GM12873 (cell line): ENCODE results near the gene FNDC3B.

Source experiments
- TF ChIP-seq, protein P1 (sequence below): IDR thresholded peaks from 2 replicates; pipeline ENCODE4 v1.5.1; 2012; ENCODE audit warnings: low read depth, mild to moderate bottlenecking, moderate library complexity, low read length, control low read depth; ENCODE audit not compliant: insufficient read depth; ENCODE audit errors: missing control alignments

The FNDC3B gene

DNA sequence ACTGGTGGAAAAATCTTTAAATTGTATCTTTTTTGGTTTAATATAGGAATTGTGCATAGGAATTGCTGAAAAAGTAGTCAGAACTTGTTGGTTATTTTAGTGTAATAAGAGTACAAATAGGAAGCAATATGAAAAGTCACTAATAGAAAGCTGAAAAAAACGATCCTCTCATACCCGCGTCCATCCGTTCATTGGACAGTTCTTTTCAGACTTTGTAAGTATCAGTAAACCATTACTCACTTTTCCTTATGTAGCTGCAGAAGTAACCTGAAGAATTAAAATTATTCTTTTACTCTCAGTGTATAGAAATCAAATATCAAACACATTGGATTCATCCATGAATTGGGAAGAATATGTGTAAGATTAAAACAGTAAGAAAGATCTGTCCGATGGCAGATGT lies 4.4 kb downstream of the FNDC3B start:
- TF ChIP-seq, protein P1, sequence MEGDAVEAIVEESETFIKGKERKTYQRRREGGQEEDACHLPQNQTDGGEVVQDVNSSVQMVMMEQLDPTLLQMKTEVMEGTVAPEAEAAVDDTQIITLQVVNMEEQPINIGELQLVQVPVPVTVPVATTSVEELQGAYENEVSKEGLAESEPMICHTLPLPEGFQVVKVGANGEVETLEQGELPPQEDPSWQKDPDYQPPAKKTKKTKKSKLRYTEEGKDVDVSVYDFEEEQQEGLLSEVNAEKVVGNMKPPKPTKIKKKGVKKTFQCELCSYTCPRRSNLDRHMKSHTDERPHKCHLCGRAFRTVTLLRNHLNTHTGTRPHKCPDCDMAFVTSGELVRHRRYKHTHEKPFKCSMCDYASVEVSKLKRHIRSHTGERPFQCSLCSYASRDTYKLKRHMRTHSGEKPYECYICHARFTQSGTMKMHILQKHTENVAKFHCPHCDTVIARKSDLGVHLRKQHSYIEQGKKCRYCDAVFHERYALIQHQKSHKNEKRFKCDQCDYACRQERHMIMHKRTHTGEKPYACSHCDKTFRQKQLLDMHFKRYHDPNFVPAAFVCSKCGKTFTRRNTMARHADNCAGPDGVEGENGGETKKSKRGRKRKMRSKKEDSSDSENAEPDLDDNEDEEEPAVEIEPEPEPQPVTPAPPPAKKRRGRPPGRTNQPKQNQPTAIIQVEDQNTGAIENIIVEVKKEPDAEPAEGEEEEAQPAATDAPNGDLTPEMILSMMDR = no peak

DNA sequence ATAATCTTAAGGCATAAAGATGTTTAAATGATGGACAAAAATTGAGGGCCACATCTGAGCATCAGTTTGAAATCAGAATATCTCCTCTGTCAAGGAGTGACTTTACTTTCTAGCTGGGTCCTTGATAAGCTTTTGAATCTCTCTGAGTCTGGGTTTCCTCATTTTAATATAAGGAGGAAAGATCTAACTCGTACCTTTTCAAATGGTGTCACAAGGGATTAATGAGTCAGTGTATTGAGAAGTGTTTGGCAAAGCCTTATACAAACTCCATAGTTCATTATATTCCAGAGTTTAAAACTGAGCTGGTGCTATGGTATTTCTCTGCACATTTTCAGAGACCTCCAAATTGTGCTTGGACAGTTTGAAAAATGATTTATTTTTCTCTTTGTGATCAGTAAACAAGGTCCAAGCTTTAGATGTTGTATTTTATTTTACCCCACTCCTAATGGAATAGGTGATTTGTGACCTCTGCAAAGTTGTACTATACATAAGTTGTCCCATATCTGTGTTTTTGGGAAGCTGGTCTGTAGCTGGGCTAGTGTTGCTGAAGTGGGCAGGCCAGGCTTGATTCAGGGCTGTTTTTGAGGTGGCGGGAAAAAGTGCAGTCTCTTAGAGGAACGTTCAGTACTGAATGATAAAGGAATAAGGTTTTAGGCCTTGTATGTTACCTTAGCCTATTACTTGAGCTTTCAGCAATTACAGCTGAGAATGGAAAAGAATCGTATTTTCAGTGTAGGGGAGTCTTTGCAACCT lies 5.6 kb downstream of the FNDC3B start:
- TF ChIP-seq, protein P1 = no peak

DNA sequence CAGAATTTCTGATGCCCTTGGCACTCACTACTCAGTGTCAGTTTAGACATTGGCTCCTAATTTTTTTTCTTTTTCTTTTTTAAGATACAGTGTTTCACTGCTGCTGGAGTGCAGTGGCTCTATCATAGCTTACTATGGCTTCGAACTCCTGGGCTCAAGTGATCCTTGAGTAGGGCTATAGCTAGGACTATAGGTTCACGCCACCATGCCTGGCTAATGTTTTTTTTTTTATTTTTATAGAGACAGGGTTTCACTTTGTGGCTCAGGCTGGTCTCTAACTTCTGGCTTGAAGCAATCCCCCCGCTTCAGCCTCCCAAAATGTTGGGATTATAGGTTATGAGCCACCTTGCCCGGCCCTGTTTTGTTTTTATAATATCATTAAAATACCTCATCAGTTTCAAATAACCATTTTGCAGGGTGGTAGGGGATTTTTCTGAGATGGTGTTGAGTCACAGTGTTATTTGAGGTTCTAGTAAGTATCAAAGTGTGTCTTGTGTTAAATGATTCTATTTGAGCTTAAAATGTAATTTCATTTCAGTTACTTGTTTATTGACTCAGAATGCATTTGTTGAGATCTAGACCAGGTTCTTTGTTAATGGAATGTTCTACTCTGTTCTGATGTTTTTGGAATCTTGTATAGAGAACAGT lies 7.0 kb downstream of the FNDC3B start:
- TF ChIP-seq, protein P1 = no peak

DNA sequence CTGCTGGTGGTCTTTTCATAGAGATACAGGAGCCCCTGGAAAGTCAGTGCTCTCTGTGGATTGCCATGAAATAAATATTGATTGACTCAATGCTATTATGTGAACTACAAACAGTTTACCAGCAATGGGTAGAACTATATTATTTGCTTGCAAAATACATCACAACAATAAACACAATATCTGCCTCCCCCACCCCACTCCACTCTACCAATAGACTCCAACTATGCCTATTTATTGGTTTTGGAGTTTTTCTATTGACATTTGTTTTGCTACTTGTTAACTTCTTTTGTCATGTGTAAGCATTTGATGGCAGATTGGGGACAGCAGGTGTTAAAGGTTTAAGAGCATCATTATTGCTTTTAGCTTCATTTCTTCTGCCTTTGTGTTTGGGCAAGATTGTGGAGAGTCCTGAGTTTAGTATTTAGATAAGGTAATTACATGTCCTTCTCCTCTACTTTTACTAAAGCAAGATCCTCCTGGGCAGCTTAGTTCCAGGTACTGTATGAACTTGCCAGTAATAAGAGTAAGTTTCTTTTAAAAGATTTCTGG lies 8.3 kb downstream of the FNDC3B start:
- TF ChIP-seq, protein P1 = no peak

DNA sequence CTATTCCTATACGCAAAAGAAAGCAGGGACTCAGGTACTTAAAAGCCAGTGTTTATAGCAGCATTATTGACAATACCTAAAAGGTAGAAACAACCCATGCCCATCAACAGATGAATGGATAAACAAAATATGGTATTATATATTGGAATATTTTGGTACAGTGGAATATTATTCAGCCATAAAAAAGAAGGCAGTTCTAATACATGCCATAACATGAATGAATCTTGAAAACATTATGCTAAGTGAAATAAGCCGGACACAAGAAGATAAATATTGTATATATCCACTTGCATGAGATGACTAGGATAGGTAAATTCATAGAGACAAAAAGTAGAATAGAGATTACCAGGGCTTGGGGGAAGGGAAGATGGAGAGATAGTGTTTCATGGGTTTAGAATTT lies 9.2 kb downstream of the FNDC3B start:
- TF ChIP-seq, protein P1 = no peak

DNA sequence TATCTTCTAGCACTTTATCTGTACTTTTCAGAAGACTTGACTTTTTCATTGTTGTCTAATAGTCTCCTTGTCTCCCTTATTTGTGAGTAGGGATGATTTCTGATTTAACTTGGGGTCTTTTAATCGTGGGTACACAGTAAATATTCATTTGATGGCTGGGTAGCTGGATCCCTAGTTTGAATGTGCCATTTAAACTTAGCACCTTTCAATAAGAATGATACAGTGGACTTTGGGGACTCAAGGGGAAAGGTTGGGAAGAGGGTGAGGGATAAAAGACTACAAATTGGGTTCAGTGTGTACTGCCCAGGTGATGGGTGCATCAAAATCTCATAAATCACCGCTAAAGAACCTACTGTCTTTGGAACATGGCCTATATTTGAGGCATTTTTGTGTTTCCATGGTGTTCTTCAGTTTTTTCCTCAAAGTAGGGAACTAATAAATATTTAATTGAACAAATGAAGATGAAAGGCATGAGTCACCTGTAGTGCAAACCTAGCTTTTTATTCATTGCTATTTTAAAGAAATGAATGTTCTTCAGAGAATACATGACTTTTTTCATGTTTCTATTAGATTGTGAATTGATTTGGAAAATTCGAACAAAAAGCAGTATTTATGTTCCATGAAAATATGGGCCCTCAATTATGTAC lies 12.1 kb downstream of the FNDC3B start:
- TF ChIP-seq, protein P1 = no peak

DNA sequence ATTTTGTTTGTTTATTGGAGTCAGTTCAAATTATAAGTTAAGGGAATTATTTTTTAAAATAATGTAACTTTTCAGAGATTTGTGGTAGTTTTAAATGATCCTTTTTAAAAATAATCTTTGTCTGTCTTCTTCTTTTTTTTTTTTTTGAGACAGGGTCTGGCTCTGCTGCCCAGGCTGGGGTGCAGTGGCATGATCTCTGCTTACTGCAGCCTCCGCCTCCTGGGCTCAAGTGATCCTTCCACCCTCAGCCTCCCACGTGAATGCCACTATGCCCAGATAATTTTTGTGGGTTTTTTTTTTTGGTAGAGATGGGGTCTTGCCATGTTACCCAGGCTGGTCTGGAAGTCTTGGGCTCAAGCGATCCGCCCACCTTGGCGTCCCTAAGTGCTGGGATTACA lies 12.6 kb downstream of the FNDC3B start:
- TF ChIP-seq, protein P1 = no peak
